ENCODE results near the gene CD101.

CD101 gene

GRCh38 chr1:117015724-117016123, 14.2 kb downstream of the CD101 start:
- DNase-seq (ENCODE audit: low read depth) = no peak

- no peak for DNase-seq (ENCODE audit: low read depth)
These were observed 15.5 kb downstream of the CD101 start for GRCh38 chr1:117017062-117017461.

GRCh38 chr1:117017648-117018047, 16.1 kb downstream of the CD101 start:
- DNase-seq (ENCODE audit: low read depth) = no peak

GRCh38 chr1:117020526-117021156, 19.1 kb downstream of the CD101 start:
- DNase-seq (ENCODE audit: low read depth) = no peak

GRCh38 chr1:117022114-117022513, 20.6 kb downstream of the CD101 start:
- DNase-seq (ENCODE audit: low read depth) = no peak

- DNase-seq (ENCODE audit: low read depth) = no peak
These were observed 24.0 kb downstream of the CD101 start for GRCh38 chr1:117025568-117025967.

- DNase-seq (ENCODE audit: low read depth) = no peak
These were observed 24.8 kb downstream of the CD101 start for GRCh38 chr1:117026361-117026760.

- DNase-seq (ENCODE audit: low read depth) = no peak
These were observed 28.1 kb downstream of the CD101 start for GRCh38 chr1:117029685-117030084.

- DNase-seq (ENCODE audit: low read depth) = no peak
These were observed 28.8 kb downstream of the CD101 start for GRCh38 chr1:117030271-117030877.

- DNase-seq (ENCODE audit: low read depth) = no peak
These were observed 30.7 kb downstream of the CD101 start for GRCh38 chr1:117032266-117032665.

- no peak for DNase-seq (ENCODE audit: low read depth)
These were observed 31.4 kb downstream of the CD101 start for GRCh38 chr1:117032681-117033539.

- DNase-seq (ENCODE audit: low read depth) = no peak
These were observed 32.2 kb downstream of the CD101 start for GRCh38 chr1:117033772-117034171.

- DNase-seq (ENCODE audit: low read depth) = no peak
These were observed 33.3 kb downstream of the CD101 start for GRCh38 chr1:117034791-117035290.

GRCh38 chr1:117036018-117036461, 34.5 kb downstream of the CD101 start:
- no peak for DNase-seq (ENCODE audit: low read depth)

- DNase-seq (ENCODE audit: low read depth) = no peak
These were observed 36.2 kb downstream of the CD101 start for GRCh38 chr1:117037802-117038201.

- no peak for DNase-seq (ENCODE audit: low read depth)
These were observed 36.7 kb downstream of the CD101 start for GRCh38 chr1:117038236-117038635.

GRCh38 chr1:117044217-117044616, 42.7 kb downstream of the CD101 start:
- no peak for DNase-seq (ENCODE audit: low read depth)

- no peak for DNase-seq (ENCODE audit: low read depth)
These were observed 44.1 kb downstream of the CD101 start for GRCh38 chr1:117045644-117046043.

GRCh38 chr1:117046781-117047180, 45.2 kb downstream of the CD101 start:
- DNase-seq (ENCODE audit: low read depth) = no peak

- DNase-seq (ENCODE audit: low read depth) = no peak
These were observed 45.7 kb downstream of the CD101 start for GRCh38 chr1:117047271-117047670.

- no peak for DNase-seq (ENCODE audit: low read depth)
These were observed 48.3 kb downstream of the CD101 start for GRCh38 chr1:117049857-117050256.

GRCh38 chr1:117051224-117052064, 49.9 kb downstream of the CD101 start:
- DNase-seq (ENCODE audit: low read depth) = no peak

Data from stimulated activated CD8-positive, alpha-beta memory T cell treated with anti-CD3 and anti-CD28 coated beads, Interleukin-15, amount 100 ng/mL, for 1 hour (primary cell).